ENCODE data around the gene NPHP4.

NPHP4 gene

GRCh38 chr1:5971471-5972197 lies 20.6 kb downstream of the NPHP4 start:
- TF ChIP-seq, protein P1, sequence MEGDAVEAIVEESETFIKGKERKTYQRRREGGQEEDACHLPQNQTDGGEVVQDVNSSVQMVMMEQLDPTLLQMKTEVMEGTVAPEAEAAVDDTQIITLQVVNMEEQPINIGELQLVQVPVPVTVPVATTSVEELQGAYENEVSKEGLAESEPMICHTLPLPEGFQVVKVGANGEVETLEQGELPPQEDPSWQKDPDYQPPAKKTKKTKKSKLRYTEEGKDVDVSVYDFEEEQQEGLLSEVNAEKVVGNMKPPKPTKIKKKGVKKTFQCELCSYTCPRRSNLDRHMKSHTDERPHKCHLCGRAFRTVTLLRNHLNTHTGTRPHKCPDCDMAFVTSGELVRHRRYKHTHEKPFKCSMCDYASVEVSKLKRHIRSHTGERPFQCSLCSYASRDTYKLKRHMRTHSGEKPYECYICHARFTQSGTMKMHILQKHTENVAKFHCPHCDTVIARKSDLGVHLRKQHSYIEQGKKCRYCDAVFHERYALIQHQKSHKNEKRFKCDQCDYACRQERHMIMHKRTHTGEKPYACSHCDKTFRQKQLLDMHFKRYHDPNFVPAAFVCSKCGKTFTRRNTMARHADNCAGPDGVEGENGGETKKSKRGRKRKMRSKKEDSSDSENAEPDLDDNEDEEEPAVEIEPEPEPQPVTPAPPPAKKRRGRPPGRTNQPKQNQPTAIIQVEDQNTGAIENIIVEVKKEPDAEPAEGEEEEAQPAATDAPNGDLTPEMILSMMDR (IDR thresholded peaks at IDR 0.05), result no peak
- H3K4me2 ChIP-seq (ENCODE audit: low read length), result no peak overlapping the region
- H3K27me3 ChIP-seq (ENCODE audit: control insufficient read depth, insufficient read depth, low read length), result no peaks in the 10 kb centered on the region
- no peak overlapping the region for H3K27ac ChIP-seq
- no peak overlapping the region for H3K9ac ChIP-seq
- no peak overlapping the region for H3K4me3 ChIP-seq (ENCODE audit: low read depth, low read length)
- H2AFZ ChIP-seq, result no peak overlapping the region
- H3K9me3 ChIP-seq (ENCODE audit: control insufficient read depth, low read length), result no peaks in the 10 kb centered on the region
- H3K4me1 ChIP-seq, result no peaks in the 10 kb centered on the region
- H3K79me2 ChIP-seq, result no peaks in the 10 kb centered on the region
- H3K36me3 ChIP-seq (ENCODE audit: control insufficient read depth, insufficient read depth, low read length), result no peaks in the 10 kb centered on the region

DNA sequence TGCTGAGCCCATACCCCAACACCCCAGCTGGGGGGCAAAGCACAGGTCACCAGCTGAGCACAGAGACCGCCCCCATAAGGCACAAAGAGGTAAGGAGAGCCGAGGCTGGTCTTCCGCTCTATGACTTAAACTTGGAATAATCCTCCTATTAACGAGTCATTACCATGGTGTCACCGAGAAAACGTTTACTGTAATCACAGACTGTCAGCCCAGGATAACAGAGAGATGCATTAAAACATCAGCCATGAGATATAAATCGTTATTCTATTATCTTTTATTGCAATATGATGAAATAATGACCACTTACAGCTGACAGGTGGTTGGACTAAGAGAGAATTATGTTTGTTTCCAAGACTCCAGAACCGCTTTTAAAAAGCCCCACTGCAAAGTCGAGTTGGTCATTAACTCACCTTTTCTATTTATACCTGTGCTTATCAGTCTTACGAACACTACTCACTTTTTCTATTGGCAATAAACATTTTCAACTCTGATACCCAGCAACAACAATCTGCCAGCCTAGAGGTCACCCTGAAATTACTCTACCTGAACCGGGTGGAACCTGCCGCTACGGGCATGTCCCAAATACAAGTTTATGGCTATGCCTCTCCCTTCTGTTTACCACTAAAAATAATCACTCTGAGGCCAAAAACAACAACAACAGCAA lies 21.5 kb downstream of the NPHP4 start:
- Histone ChIP-seq H3K9ac (no peak overlapping the region), H3K4me2 (ENCODE audit: low read length) (no peak overlapping the region), H3K36me3 (ENCODE audit: control insufficient read depth, insufficient read depth, low read length) (no peaks in the 10 kb centered on the region), H3K27me3 (ENCODE audit: control insufficient read depth, insufficient read depth, low read length) (no peaks in the 10 kb centered on the region), H3K27ac (no peak overlapping the region), H3K79me2 (no peaks in the 10 kb centered on the region), H3K4me3 (ENCODE audit: low read depth, low read length) (no peak overlapping the region), H2AFZ (no peak overlapping the region), H3K9me3 (ENCODE audit: control insufficient read depth, low read length) (no peaks in the 10 kb centered on the region), H3K4me1 (no peaks in the 10 kb centered on the region)
- TF ChIP-seq, protein P1 (IDR thresholded peaks at IDR 0.05), result no peak

GRCh38 chr1:5969168-5969567 lies 23.1 kb downstream of the NPHP4 start:
- no peak overlapping the region for H3K9ac ChIP-seq
- H3K4me3 ChIP-seq (ENCODE audit: low read depth, low read length), result no peak overlapping the region
- H3K27me3 ChIP-seq (ENCODE audit: control insufficient read depth, insufficient read depth, low read length), result no peaks in the 10 kb centered on the region
- no peak overlapping the region for H3K4me2 ChIP-seq (ENCODE audit: low read length)
- H3K36me3 ChIP-seq (ENCODE audit: control insufficient read depth, insufficient read depth, low read length), result no peaks in the 10 kb centered on the region
- no peaks in the 10 kb centered on the region for H3K9me3 ChIP-seq (ENCODE audit: control insufficient read depth, low read length)
- TF ChIP-seq, protein P1 (IDR thresholded peaks at IDR 0.05), result no peak
- no peak overlapping the region for H2AFZ ChIP-seq
- H3K27ac ChIP-seq, result no peak overlapping the region
- H3K79me2 ChIP-seq, result no peaks in the 10 kb centered on the region
- H3K4me1 ChIP-seq, result no peaks in the 10 kb centered on the region

DNA sequence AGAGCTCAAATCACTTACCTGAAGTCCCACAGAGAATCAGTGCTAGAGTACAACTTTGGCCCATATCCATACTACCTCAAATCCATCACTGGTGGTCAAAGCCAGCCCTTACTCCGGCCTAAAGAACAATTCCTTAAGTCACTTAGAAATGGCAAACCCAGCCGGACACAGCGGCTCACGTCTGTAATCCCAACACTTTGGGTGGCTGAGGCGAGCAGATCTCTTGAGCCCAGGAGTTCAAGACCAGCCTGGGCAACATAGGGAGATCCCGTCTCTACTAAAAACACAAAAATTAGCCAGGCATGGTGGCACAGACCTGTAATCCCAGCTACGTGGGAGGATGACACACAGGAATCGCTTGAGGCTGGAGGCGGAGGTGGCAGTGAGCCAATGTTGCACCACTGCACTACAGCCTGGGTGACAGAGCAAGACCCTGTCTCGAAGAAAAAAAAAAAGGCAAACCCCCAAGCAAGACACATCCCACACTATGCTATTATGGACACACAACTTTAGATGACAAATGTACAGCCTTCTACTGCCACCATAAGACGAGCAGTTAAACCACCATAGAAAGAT lies 24.0 kb downstream of the NPHP4 start:
- H3K9me3 ChIP-seq (ENCODE audit: control insufficient read depth, low read length), result no peaks in the 10 kb centered on the region
- no peak overlapping the region for H3K4me2 ChIP-seq (ENCODE audit: low read length)
- H3K27ac ChIP-seq, result no peak overlapping the region
- H3K9ac ChIP-seq, result no peak overlapping the region
- H3K4me3 ChIP-seq (ENCODE audit: low read depth, low read length), result no peak overlapping the region
- no peak overlapping the region for H2AFZ ChIP-seq
- TF ChIP-seq, protein P1 (IDR thresholded peaks at IDR 0.05), result no peak
- no peaks in the 10 kb centered on the region for H3K4me1 ChIP-seq
- no peaks in the 10 kb centered on the region for H3K79me2 ChIP-seq
- no peaks in the 10 kb centered on the region for H3K27me3 ChIP-seq (ENCODE audit: control insufficient read depth, insufficient read depth, low read length)
- H3K36me3 ChIP-seq (ENCODE audit: control insufficient read depth, insufficient read depth, low read length), result no peaks in the 10 kb centered on the region
